Measurements from ENCODE around the gene ARRDC3. TPM values are rescaled to one million over a fixed set of nuclear protein-coding genes. Genes with fewer than 3 reads are reported as not detected.

The ARRDC3 gene
- total and polyA plus RNA-seq, 9 of the 15 experiments (the other 6 are each of a cell fraction or from before 2014, with no cell fraction given) = 15.3 to 58.1 (median 39.4) TPM

GRCh38 chr5:91383027-91383955, at the start of gene ARRDC3 (continued):
- TF ChIP-seq, protein P1, sequence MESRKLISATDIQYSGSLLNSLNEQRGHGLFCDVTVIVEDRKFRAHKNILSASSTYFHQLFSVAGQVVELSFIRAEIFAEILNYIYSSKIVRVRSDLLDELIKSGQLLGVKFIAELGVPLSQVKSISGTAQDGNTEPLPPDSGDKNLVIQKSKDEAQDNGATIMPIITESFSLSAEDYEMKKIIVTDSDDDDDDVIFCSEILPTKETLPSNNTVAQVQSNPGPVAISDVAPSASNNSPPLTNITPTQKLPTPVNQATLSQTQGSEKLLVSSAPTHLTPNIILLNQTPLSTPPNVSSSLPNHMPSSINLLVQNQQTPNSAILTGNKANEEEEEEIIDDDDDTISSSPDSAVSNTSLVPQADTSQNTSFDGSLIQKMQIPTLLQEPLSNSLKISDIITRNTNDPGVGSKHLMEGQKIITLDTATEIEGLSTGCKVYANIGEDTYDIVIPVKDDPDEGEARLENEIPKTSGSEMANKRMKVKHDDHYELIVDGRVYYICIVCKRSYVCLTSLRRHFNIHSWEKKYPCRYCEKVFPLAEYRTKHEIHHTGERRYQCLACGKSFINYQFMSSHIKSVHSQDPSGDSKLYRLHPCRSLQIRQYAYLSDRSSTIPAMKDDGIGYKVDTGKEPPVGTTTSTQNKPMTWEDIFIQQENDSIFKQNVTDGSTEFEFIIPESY (CRISPR knock-in tag; IDR thresholded peaks at IDR 0.05) = peak; percentile 12; the same call in 1 of the 2 replicates
- TF ChIP-seq, protein P2, sequence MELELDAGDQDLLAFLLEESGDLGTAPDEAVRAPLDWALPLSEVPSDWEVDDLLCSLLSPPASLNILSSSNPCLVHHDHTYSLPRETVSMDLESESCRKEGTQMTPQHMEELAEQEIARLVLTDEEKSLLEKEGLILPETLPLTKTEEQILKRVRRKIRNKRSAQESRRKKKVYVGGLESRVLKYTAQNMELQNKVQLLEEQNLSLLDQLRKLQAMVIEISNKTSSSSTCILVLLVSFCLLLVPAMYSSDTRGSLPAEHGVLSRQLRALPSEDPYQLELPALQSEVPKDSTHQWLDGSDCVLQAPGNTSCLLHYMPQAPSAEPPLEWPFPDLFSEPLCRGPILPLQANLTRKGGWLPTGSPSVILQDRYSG (tag; conservative IDR thresholded peaks at IDR 0.05; ENCODE audit: low read depth) = 0 out of 2 replicates have a peak, but pooled peaks have one; percentile 67
- no peak for TF ChIP-seq NCOA1 (IDR thresholded peaks at IDR 0.05; ENCODE audit: low read depth)
- TF ChIP-seq NFIC (IDR thresholded peaks at IDR 0.05) = peak; percentile 63
- TF ChIP-seq ZNF589 (CRISPR knock-in tag; IDR thresholded peaks at IDR 0.05; ENCODE audit: low read depth) = peak; percentile 52; the same call in 1 of the 2 replicates

DNA sequence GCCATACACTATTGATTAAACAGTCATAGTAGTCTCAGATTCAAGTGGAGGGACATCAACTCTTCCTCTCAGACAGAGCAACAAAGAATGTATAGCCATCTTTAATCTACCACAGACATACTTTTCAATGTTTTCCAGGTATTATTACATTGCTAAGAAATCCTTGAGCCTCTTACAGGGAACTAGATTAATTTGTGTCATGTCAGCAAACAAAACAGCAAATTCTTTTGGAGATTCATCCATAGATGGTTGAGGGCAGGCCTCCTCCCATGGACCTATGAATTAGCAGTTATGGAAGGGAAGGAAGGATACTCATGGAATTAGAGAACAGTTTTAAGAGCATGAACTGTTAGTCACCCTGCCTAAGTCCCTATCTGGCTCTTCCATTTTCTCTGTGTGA, 47.8 kb upstream of the ARRDC3 start:
- Histone ChIP-seq H3K4me2 (ENCODE audit: insufficient read depth, low read length) (no peak overlapping the region), H3K9ac (ENCODE audit: insufficient read depth in 1 of 2, low read depth in 2 of 2, low read length in 2 of 2) (no peak overlapping the region), H3K27me3 (ENCODE audit: control insufficient read depth in 2 of 2, insufficient read depth in 2 of 2, low read length in 2 of 2) (no peaks in the 10 kb centered on the region; a peak in 1 of 5 replicates), H3K4me1 (replicated peaks in 1 of 2; ENCODE audit: control insufficient read depth in 2 of 2, insufficient read depth in 2 of 2, low read length in 2 of 2) (no peaks in the 10 kb centered on the region), H3K27ac (ENCODE audit: extremely low read depth, low read depth, low read length) (no peak overlapping the region), H3K4me3 (no peak overlapping the region), H3K36me3 (ENCODE audit: control insufficient read depth, insufficient read depth, low read length) (no peaks in the 10 kb centered on the region), H3K9me3 (replicated peaks; ENCODE audit: control insufficient read depth, insufficient read depth, low read depth, low read length) (no peaks in the 10 kb centered on the region), H3K9me1 (ENCODE audit: control insufficient read depth, insufficient read depth, low read length) (no peaks in the 10 kb centered on the region), H3K79me2 (ENCODE audit: control insufficient read depth, insufficient read depth, low read length) (no peaks in the 10 kb centered on the region), H2AFZ (ENCODE audit: low read depth, low read length) (no peak overlapping the region), H4K20me1 (replicated peaks; ENCODE audit: control insufficient read depth, insufficient read depth, low read length) (no peaks in the 10 kb centered on the region)
- TF ChIP-seq MAFF (IDR thresholded peaks at IDR 0.05; ENCODE audit: low read length) = peak; percentile 75
- peak; percentile 63 for TF ChIP-seq C11orf30 (IDR thresholded peaks at IDR 0.05; ENCODE audit: low read depth)
- TF ChIP-seq ZNF316 (IDR thresholded peaks at IDR 0.05) = peak; percentile 82
- no peak for TF ChIP-seq MTA3 (IDR thresholded peaks at IDR 0.05; ENCODE audit: borderline replicate concordance)
- no peak for TF ChIP-seq SP1 (CRISPR knock-in tag; IDR thresholded peaks at IDR 0.05)
- TF ChIP-seq MAFG (tag; conservative IDR thresholded peaks at IDR 0.05) = peak; percentile 61
- peak; percentile 68 for TF ChIP-seq MAFK (IDR thresholded peaks at IDR 0.05; ENCODE audit: low read length)
- no peak for TF ChIP-seq POLR2G (IDR thresholded peaks at IDR 0.05; ENCODE audit: low read depth, low read length)
- intact Hi-C loops (cut with micrococcal nuclease) = no loop called here
- CTCF ChIA-PET (ENCODE audit: low intra/inter-chr PET ratio) = no interaction called here
- FAIRE-seq (peak; percentile 6), DNase-seq (ENCODE audit: extremely low read depth in 1 of 4, low spot score in 3 of 4) (no peak), ATAC-seq (no peak)
- POLR2A ChIA-PET = no interaction called here
- no TSS peak for BruUV-seq (replicated peaks)
- in situ Hi-C loops (cut with MboI) = no loop called here
